ENCODE measurements around the gene ENO1.
A peak's percentile ranks its signal among the peaks of the same experiment; 100 is the strongest.

The ENO1 gene

GRCh38 chr1:8874230-8875201, 4.0 kb downstream of the ENO1 start:
- DNase-seq, result no peak
- in situ Hi-C loops (cut with HindIII; ENCODE audit: low pct_ligation_motif_present, low pct_unique_long_range_greater_than_20kb, low sequenced_read_pairs), result no loop called here

DNA sequence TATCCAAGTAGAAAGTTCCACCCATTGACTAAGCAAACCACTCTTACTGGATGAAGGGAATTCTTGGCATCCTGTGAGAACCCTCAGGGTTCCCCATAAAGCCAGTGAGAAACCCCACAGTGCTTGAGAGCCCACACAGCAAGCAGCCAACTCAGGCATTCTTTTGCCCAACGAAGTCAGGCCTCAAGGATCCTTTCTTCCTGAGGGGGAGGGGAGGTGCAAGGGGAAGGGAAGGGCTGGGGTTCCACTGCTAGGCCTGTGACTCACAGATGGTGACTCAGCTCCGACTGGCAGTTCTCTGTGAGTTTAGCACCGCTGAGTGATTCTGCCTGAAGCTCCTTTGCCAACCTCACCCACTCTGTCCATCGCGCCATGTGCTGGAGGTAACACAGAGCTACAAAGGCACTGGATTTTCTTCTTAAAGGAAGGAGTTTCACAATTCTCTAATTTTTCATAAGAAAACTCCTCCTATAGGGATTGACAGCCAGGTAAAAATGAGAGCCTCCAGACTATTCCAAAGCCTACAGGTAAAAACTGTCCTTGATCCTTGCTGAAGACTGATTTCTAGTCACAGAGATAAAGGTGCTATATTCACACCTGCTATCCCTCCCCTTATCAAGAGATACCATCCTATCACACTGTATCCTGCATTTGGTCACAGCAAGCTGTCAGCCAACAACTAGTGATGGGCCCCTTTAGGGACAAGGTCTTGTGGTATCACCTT, 4.8 kb downstream of the ENO1 start:
- DNase-seq, result peak; percentile 97
- in situ Hi-C loops (cut with HindIII; ENCODE audit: low pct_ligation_motif_present, low pct_unique_long_range_greater_than_20kb, low sequenced_read_pairs), result no loop called here

DNA sequence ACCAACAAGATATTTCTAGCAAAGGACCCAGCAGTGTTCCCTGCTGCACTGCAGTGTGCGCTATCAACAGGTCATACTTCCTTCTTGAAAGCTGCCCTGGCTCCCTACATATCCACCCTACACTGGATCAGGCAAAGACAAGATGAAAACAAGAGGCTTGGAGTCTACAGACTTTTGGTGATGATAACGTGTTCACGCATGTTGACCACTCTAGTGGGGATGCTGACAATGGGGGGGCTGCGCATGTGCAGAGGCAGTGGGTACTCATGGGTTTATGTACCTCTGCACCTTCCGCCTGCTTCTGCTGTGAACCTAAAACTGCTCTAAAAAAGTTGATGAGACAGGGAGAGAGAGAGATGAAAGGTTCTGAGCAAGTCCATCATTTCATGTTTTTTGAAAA, 5.5 kb downstream of the ENO1 start:
- in situ Hi-C loops (cut with HindIII; ENCODE audit: low pct_ligation_motif_present, low pct_unique_long_range_greater_than_20kb, low sequenced_read_pairs), result no loop called here
- no peak for DNase-seq

- DNase-seq, result no peak
These were observed 6.5 kb downstream of the ENO1 start for GRCh38 chr1:8871965-8872399.

GRCh38 chr1:8871539-8871935, 6.9 kb downstream of the ENO1 start:
- no peak for DNase-seq
- in situ Hi-C loops (cut with HindIII; ENCODE audit: low pct_ligation_motif_present, low pct_unique_long_range_greater_than_20kb, low sequenced_read_pairs), result no loop called here

More at GRCh38 chr1:8871965-8872399, 6.5 kb downstream of the ENO1 start:
- in situ Hi-C loops (cut with HindIII; ENCODE audit: low pct_ligation_motif_present, low pct_unique_long_range_greater_than_20kb, low sequenced_read_pairs), result no loop called here

DNA sequence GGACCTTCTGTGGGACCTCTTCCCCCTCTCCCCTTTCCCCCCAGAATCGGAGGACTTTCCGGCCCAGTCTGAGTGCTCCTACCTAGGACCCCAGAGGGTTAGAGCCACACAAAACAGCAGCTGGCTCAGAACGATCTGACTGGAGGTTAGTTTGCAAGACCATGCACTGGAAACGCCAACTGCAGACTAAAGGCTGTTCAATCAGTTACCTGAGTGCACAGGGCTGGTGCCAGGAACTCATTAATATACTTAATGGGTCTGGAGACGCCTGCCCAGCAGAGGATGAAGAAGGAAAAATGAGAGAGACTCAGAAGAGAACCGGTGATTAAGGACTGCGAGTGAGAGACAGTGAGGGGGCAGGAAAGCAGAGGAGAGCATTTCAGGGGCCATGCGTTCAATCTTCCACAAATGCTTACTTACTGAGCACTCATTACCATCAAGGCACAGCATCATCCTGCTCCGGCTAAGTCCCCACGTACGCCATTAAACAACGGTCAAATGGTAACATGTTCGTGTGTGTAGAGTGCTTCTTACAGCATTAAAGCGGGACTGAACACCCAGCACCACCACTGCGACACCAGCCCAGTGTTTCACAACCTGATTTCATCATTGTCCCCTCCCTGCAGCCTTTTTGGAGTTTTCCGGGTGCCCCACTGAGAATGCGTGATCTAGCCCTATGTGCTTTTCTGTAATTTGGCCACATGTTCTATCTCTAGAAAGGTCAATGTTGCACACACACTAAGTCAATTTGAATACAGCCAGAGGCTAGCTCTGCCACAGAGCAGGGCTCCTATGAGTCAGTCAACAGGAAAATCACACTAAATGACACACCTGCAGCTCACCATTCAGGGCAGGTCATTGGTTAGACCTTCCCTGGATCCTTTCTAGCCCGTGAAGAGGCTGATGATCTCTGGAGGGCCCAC, 7.6 kb downstream of the ENO1 start:
- in situ Hi-C loops (cut with HindIII; ENCODE audit: low pct_ligation_motif_present, low pct_unique_long_range_greater_than_20kb, low sequenced_read_pairs), result no loop called here
- DNase-seq, result no peak

DNA sequence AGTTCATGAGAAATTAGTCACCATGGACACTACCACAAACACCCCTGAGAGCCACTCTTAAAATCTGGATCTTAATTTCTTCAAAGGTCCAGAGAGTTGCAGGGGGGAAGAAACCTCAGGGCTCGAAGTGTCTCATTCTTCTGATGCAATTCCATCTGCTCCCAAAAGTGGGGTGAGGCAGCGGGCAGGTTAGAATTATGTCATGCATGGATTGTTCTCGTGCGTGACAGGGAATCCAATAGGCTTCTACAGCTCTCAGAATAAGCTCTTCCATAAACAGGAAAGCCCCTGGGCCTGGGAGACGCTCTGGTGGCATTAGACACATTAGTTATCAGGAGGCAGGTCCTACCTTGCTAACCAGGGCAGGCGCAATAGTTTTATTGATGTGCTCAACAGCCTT, 8.4 kb downstream of the ENO1 start:
- in situ Hi-C loops (cut with HindIII; ENCODE audit: low pct_ligation_motif_present, low pct_unique_long_range_greater_than_20kb, low sequenced_read_pairs), result no loop called here
- DNase-seq, result no peak

GRCh38 chr1:8867878-8868567, 10.5 kb downstream of the ENO1 start:
- in situ Hi-C loops (cut with HindIII; ENCODE audit: low pct_ligation_motif_present, low pct_unique_long_range_greater_than_20kb, low sequenced_read_pairs), result no loop called here
- no peak for DNase-seq

DNA sequence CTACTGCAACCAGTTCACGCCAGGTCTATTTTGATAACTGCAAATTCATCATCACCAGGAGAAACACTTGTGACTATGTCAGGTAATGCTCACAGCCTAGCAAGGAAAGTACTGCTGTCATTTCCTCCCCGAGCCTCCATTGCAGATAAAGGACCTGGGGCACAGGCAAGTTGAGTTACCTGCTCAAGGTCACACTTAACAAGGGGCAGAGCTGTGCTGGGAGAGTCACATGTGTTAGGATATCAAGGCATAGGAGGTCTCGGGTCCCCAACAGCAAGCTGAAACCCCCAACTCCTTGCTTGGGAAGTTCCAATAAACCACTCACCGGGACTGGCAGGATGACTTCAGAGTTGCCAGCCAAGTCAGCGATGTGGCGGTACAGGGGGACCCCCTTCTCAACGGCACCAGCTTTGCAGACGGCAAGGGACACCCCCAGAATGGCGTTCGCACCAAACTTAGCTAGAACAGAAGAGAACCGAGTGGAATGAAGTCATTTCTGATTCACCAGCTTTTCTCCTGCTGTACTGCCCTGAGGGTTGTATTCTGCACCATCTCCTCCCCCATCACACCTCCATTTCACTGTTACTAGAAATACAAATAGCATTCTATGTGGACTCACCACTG, 11.6 kb downstream of the ENO1 start:
- DNase-seq, result no peak
- in situ Hi-C loops (cut with HindIII; ENCODE audit: low pct_ligation_motif_present, low pct_unique_long_range_greater_than_20kb, low sequenced_read_pairs), result no loop called here

DNA sequence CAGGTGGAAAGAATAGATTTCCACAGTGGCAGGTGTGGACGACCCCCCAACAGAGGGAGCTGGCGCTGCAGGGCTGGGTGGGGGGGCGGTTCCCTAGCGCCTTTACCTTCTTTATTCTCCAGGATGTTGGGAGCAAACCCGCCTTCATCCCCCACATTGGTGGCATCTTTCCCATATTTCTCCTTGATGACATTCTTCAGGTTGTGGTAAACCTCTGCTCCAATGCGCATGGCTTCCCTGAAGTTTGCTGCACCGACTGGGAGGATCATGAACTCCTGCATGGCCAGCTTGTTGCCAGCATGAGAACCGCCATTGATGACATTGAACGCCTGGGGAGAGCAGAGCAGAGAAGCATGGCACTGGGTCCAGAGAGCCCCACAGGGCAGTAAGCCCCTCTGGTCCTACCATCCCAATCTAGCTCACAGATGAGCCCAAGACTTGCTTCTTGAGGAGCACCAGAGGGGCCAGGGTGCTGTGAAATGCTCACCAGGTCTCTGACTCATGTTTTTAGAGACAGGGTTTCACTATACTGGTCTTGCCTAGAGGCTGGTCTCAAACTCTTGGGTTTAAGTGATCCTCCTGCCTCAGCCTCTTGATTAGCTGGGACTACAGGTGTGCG, 12.2 kb downstream of the ENO1 start:
- in situ Hi-C loops (cut with HindIII; ENCODE audit: low pct_ligation_motif_present, low pct_unique_long_range_greater_than_20kb, low sequenced_read_pairs), result no loop called here
- DNase-seq, result no peak

- in situ Hi-C loops (cut with HindIII; ENCODE audit: low pct_ligation_motif_present, low pct_unique_long_range_greater_than_20kb, low sequenced_read_pairs), result no loop called here
- no peak for DNase-seq
These were observed 13.7 kb downstream of the ENO1 start for GRCh38 chr1:8864713-8865344.

GRCh38 chr1:8863794-8864233, 14.7 kb downstream of the ENO1 start:
- DNase-seq, result no peak
- in situ Hi-C loops (cut with HindIII; ENCODE audit: low pct_ligation_motif_present, low pct_unique_long_range_greater_than_20kb, low sequenced_read_pairs), result no loop called here

- in situ Hi-C loops (cut with HindIII; ENCODE audit: low pct_ligation_motif_present, low pct_unique_long_range_greater_than_20kb, low sequenced_read_pairs), result no loop called here
- no peak for DNase-seq
These were observed 15.3 kb downstream of the ENO1 start for GRCh38 chr1:8863138-8863537.

DNA sequence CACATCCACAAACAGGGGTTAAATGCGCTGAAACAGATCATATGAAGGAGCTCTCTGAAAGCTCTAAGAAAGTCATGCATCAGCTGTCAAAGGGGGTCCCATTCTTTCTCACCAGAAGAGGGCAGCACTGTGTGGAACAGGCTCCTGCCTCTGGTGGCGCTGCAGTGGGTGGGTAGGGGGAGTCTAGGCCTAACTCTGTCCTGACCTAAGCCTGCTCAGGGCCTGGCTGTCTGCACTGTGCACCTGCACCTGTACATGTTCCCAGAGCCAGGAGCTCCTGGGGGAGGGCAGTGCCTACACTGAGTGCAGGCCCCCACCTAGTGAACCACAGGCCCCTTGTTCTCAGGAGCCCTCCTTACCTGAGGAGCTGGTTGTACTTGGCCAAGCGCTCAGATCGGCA, 16.0 kb downstream of the ENO1 start:
- no peak for DNase-seq
- in situ Hi-C loops (cut with HindIII; ENCODE audit: low pct_ligation_motif_present, low pct_unique_long_range_greater_than_20kb, low sequenced_read_pairs), result no loop called here

DNA sequence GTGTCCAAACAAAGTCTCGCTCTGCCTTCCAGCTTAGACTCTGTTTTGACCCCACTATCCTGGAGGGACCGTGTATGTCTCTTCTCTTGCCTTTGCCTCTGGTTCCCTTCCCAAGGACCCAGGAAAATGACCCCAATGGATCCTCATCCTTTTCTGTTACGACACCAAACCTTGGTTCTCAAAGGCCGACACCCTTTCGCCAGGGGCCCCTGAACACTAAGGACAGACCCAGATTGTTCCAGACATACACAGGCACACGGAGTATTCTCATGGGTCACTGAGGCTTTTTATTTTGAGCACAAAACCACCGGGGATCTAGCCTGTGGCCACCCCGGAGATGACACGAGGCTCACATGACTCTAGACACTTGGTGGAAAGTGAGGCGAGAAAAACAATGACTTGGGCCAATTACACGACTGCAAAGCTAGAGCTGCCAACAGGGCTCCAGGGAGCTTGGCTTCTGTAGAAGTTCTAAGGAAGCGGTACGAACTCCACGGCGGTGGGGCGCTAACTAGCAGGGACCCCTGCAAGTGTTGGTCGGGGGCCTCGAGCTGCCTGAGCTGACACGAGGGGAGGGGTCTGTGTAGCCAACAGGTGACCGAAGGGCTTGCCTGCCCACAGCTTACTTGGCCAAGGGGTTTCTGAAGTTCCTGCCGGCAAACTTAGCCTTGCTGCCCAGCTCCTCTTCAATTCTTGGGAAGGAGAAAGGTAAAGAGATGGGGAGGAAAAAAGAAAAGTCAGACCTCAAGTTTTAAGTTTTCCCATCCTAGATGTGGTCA, 17.6 kb downstream of the ENO1 start:
- in situ Hi-C loops (cut with HindIII; ENCODE audit: low pct_ligation_motif_present, low pct_unique_long_range_greater_than_20kb, low sequenced_read_pairs), result no loop called here

More for the DNA sequence above, 17.6 kb downstream of the ENO1 start:
- no peak for DNase-seq
